ENCODE measurements around the gene APOA5.
"Not testable (repeated sequence)": the region's sequence is repeated elsewhere in the genome, so short reads cannot be mapped to it uniquely, and the experiment has no call there.

Gene APOA5

GRCh38 chr11:116827461-116827860 lies 35.8 kb upstream of the APOA5 start:
- FAIRE-seq, result no peak

GRCh38 chr11:116826751-116827431 lies 35.2 kb upstream of the APOA5 start:
- no peak for FAIRE-seq

DNA sequence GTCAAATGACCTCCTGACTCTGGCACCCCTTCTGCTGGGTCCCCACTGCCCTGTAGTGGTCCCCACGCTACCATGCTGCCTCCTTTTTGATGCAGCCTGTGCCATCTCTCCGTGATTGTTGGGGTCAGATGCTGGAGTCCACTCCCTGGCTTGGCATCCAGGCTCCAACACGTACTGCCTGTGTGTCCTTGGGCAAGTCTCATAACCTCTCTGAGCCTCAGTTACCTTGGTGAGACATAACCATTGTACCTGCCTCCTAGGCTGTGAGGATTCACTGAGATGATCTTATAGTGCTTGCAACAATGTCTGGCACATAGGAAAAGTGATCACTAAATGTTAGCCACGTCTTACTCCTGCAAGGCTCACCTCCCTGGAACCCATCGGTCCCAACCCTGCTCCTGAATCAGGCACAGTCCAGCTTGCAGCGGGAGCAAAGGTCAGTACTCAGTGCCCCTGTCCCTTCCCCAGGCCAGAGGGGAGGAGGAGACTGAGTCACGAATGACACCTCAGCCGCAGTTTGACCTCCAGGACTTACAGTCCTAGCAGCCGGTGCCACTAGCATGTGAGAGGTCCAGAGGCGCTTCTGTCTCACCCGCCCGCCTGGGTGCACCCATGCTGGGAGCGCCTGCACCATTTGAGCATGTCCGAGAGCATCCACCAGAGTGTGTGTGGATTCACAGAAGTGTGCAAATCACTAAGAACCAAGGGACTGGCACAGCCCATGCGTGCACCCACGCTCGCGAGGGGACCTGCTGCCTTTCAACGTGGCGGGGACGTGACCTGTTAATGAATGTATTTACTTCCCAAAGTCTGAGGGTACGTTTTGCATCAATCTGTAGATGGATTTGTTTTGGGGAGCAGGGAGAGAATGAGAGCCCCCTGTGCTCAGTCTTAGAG lies 34.4 kb upstream of the APOA5 start:
- no peak for FAIRE-seq

- no peak for FAIRE-seq
These were observed 33.8 kb upstream of the APOA5 start for GRCh38 chr11:116825434-116825833.

- no peak for FAIRE-seq
These were observed 31.6 kb upstream of the APOA5 start, which contains the start of gene APOA4 for GRCh38 chr11:116823031-116823843. Gene APOA4, minus strand, starts transcription at chr11:116823304. Its CDS starts 113 bp downstream, at chr11:116823191.

- FAIRE-seq, result no peak
These were observed 30.9 kb upstream of the APOA5 start for GRCh38 chr11:116822575-116822974.

GRCh38 chr11:116821050-116821918 lies 29.6 kb upstream of the APOA5 start:
- FAIRE-seq, result no peak

DNA sequence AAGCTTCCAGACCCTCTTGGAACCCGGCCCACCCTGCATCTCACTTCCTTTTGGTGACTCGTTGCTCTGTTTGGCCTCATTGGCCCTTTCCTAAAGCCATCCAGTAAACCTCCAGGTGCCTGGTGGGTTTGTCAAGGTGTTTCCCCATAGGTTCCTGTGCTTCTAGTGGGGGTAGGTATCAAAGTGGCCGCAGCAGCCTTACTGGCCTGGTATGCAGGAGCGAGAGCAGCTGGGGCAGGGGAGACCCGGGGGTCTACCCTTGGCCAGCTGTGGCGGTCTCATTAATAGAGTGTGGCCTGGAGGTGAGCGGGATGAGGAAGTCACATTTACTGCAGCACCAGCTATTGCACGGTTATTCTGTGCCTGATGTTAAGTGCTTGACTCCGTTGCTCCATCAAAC lies 27.4 kb upstream of the APOA5 start:
- FAIRE-seq, result no peak

DNA sequence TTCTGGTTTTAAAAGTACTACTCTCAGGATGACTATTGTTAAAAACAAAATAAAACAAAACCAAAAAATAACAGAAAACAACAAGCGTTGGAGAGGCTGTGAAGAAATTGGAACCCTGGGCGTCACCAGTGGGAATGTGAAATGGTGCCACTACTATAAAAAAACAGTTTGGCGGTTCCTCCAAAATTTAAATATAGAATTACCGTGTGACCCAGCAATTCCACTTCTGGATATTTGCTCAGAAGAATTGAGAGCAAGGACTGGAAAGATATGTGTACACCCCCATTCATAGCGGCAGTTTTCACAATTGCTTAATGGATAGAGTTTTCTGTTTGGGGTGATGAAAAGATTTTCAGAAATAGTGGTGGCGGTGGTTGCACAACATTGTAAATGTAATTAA lies 22.8 kb upstream of the APOA5 start:
- no peak for FAIRE-seq

DNA sequence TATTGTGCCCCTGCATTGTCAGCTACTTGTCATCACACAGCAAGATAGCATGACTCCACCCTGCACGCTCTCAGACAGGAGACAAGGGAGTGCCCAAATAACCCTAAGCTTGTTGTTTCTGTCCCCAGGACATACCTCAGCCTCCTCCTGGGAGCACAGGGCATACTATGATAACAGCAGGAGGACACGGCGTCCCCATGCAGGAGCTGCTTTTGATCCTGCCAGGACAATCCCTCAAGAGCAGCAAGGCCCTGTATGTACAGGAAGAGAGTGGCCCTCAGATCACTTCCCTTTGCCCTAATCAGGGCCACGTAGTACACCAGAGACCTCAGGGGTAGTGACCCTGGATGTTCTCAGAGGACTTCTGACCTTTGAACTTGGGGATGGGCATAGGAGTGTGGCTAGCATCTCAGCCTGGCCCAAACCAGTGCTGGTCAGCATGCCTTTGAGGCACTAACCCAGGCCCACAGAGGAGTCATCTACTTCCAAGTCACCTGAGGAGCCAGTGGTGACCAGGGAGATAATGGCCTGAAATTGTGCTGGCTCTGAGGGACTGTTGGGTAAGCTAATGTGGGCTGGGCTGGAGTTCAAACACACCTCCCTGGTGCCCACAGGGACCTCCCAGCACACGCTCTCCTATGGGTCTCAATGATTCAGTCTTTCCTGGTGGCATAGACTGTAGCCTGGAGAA lies 22.2 kb upstream of the APOA5 start:
- no peak for FAIRE-seq

DNA sequence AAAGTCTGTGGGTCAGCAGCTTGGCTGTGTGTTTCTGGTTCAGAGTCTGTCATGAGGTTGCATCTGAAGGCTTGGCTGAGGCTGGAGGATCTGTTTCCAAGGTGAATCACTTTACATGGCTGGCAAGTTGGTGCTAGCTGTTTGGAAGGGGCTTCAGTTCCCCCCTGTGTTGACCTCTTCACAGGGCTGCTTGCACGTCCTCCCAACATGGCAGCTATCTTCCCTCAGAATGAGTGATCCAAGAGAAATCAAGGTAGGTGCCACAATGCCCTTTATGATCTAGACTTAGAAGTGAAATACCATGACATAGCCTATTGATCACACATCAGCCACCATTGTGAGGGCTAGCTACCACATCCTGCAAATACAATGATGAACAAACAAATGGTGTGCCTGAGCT lies 21.5 kb upstream of the APOA5 start:
- no peak for FAIRE-seq

- FAIRE-seq, result no peak
These were observed 20.4 kb upstream of the APOA5 start for GRCh38 chr11:116812109-116812508.

- no peak for FAIRE-seq
These were observed 19.5 kb upstream of the APOA5 start for GRCh38 chr11:116811194-116811593.

DNA sequence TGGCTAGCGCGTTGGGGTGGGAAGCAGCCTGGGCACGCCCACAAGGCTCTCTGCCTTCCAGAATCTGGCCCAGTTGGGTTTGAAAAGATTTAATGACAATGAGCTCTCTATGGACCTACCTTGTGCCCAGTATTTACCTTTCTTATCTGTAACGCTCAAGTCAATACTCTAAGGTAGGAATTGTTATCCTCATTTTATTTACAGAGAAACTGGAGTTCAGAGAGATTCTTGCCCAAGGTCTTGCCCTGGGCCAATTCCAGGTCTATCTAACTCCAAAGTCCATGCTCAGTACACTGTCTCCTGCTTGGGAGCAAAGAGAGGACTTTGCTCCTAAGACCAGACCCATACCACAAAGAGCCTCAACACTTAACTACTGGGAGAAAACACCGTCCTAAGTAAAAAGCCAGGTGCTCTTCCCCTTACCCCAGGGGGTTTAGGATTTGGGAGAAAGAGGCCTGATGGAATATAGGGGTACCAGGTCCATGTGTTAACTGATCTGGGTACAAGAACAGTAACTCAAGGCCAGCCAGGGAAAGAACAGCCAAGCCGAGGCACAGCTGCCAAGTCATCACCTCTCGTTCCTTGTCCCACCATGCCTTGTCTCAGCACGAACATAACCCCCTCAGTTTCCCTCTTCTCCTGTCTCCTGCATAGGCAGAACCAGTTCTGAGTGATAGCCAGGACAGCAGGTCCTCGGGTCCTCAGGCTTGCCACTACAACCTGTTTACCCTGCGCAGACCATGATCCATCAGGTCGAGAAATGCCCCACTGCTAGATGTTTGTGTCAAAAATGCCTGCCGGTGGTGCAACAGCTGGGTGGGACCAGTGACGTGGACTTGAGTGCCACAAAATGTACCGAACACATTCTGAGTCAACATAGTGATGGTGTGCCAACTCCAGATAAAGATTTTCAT lies 16.8 kb upstream of the APOA5 start:
- FAIRE-seq, result no peak

DNA sequence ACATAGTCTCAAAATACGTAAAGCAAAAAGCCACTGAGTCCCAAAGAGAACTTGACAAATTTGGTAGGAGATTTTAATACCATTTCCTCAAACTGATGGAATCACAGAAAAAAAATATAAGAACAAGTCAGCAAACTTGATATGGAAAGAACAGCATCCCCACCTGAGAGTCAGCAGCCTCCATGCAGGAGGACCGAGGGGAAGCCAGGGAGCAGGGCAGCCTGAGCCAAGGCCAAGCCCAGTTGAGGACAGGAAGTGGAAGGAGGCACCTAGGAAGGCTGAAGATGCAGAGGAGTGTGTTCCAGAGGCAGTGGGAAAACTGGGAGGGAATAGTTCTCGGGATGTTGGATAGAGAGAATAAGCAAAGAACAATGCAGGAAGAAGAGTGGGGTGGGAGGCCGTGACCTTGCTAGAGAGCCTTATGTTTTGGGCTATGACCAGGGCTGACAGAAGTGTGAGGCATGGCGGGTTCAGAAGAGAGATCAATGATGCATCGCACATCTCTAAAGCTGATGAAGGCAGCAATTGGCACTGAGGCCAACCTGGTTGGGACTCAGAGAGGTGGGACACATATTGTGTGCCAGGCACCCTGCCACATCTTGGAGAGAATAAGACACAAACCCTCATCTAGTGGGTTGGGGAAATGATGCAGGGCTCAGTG lies 16.1 kb upstream of the APOA5 start:
- no peak for FAIRE-seq

- FAIRE-seq, result no peak
These were observed 12.3 kb upstream of the APOA5 start for GRCh38 chr11:116804001-116804400.

GRCh38 chr11:116801662-116802061 lies 10.0 kb upstream of the APOA5 start:
- not testable (repeated sequence) for FAIRE-seq

GRCh38 chr11:116800610-116801009 lies 8.9 kb upstream of the APOA5 start:
- FAIRE-seq, result no peak

DNA sequence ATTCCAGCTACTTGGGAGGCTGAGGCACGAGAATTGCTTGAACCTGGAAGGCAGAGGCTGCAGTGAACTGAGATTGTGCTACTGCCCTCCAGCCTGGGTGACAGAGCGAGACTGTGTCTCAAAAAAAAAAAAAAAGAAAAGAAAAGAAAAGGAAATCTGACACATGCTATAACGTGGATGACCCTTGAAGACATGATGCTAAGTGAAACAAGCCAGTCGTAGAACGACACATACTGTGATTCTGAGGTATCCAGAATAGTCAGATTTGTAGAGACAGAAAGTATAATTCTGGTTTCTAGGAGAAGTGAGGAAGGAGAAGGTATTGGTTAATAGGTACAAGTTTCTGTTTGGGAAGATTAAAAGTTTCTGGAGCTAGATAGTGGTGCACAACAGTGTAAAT lies 6.7 kb upstream of the APOA5 start:
- no peak for FAIRE-seq

DNA sequence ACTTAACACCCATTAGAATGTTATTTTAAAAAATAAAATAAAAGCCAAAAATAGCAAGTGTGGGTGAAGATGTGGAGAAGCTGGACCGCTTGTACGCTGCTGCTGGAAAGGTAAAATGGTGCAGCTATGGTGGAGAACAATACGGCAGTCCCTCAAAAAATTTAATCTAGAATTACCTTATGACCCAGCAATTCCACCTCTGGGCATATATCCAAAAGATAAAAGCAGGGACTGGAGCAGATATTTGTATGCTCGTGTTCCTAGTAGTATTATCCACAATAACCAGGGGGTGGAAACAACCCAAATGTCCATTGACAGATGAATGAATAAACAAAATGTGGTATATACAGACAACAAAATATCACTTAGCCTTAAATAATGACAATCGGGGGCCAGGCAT lies 6.1 kb upstream of the APOA5 start:
- FAIRE-seq, result no peak

All from islet of Langerhans (tissue), 1 donor.